Activated naive CD4-positive, alpha-beta T cell treated with anti-CD3 and anti-CD28 coated beads, Interleukin-2, amount 50 U/mL, for 16 hours (primary cell): ENCODE measurements around the gene CSH1.
"Not testable (repeated sequence)": the region's sequence is repeated elsewhere in the genome, so short reads cannot be mapped to it uniquely, and the experiment has no call there.

Experiments used
- DNase-seq: peaks from one replicate; pipeline ENCODE4 v3.0.0-alpha.2; 2020

Gene CSH1

DNA sequence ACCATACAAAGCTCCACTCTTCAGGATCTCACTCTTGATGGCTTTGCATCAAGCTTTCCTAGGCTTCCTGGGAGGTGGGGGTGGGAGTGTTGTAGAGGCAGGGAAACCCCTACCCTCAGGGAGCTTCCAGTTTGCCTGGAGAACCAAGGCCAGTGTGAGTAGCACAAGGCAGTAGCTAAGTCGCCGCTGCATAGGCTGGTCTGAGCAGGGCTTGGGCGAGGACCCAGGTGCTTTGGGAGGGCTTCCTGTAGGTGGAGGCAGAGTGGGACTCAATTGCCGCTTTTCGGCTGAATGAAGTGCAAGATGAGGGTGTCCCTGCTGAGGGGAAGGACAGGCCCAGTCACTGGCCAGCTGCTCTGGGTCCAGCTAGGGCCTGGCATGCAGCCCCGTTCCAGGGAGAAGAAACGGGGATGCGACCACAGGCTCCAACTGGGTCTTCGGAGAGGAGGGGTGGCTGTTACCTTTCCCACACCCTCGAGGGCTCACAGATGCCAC, 31.8 kb upstream of the CSH1 start:
- no peak for DNase-seq

DNA sequence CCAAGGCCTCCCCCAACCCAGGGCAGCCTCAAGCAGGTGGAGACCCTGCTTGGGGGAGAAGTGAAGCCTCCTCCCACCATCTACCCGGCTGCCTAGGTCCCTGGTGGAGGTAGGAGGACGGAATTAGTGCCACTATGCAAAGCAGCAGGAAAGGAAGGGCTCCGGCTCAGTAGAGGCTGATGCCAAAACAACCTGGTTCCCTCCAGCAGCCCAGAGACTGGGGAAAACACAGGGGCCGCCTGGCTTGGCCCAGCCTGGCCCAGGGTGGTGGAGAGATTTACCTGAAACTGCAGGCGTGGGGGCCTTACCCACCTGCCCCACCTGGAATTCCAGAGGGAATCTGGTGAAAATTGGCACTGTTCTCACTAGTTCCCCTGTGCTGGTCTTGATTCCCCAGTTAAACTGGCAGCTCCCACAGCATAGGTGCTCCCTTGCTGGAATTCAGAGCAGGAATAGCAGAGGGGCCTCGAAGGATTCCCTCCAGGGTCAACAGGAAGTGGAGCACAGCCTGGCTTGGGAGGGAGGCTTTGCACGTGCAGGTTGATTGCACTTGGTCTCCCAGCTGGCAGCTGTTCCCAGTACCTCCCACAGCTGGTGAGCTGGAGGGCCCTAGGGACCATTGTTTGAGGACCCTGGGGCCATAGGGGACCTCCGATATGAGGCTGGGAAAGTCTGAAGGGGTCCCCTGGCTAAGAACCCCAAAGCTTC, 31.2 kb upstream of the CSH1 start:
- DNase-seq = no peak

DNA sequence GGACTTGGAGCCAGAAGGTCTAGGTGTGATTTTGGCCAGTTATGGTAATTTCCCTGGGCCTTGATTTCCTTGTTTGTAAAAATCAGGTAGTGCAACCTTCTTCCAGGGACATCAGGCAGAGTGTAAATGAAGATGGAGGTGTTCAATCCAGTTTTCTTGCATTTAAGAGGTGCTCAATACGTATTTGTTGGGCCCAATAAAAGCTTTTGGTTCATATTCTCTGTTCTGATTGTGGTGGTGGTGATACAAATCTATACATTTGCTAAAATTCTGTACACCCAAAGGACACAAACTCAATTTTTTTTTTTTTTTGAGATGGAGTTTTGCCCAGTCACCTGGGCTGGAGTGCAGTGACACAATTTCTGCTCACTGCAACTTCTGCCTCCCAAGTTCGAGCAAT, 29.8 kb upstream of the CSH1 start:
- no peak for DNase-seq

DNA sequence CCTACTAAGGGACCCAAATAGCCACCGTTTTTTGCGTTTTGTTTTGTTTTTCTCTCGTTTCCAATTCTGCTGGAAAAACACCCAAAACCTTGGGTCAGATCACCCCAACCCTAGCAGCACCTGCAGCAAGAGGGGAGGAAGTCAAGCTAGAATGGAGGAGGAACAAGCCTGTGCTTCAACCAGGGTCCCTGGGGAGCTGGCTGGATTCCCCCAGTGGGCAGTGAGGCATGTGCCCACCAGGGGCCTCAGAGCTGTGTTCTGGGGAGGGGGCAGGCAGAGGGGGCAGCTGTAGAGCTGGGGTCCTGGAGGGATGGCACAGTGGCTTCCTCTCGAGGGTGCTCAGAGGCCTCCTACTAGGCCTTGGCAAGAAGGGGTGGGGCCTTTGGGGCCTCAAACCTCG, 29.2 kb upstream of the CSH1 start:
- no peak for DNase-seq

DNA sequence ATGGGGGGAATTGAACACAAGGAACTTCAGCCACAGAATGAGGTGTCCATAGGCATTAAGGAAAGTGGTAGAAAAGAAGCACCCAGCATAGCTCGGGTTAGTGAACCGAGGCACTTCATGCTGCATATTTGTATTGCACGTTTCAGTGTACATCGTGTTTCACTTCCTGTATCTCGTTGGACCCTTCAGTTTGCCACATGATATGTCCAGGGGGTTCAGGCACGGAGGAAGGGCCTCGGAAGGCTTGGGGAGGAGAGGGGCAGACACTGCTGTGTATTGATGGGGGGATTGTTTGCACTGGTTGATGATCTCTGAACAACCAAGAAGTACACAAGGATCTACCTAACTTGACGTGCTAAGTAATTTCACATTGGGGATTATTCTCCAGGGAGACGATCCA, 26.0 kb upstream of the CSH1 start:
- not testable (repeated sequence) for DNase-seq

DNA sequence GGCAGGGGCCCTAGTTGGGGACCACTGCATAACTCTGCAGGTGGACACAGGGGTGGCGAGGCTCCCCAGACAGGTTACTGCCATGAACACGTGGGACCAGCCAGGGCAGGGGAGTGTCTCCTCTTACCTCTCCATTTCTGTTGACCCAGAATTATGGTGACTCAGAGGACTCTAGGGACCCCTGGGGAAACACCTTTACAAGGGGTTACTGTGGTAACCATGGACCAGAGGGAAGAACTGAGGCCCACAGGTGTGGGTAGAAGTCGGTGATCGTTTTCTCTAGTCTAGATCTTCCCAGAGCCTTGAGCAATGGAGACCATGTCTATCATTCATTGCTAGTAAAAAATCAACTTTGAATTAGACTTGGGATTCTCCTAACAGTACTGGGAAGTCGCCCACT, 24.4 kb upstream of the CSH1 start:
- not testable (repeated sequence) for DNase-seq

DNA sequence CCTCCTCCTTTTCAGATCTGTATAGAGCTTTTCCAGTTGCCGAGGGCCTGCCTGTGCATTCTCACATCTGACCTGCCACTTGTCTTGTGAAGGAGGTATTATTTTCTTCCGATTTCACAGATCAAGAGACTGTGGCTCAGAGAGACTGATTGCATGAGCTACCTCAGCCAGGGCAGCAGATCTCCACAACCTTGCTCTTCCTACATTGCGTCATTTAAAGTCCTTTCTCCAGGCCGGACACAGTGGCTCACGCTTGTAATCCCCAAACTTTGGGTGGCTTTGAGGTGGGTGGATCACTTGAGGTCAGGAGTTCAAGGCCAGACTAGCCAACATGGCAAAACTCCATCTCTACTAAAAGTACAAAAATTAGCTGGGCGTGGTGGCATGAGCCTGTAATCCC, 23.7 kb upstream of the CSH1 start:
- DNase-seq = not testable (repeated sequence)

DNA sequence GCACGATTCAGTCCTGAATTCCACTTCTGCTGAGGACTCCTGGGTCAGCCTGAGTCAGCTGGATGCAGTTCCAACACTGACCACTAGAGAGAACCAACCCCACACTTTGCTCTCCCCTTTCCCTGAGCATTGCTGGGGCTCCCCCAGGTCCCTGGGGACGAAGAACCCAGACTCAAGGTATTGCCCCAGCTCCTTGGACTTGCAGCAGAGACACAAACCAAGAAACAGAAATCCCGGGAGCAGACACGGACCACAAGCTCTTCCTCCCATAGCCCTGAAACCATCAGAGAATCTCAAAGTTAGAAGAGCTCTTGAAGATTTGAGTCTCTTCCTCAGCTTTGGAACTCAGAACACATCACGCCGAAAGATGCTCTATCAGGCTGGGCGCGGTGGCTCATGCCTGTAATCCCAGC, 22.9 kb upstream of the CSH1 start:
- peak; percentile 68 for DNase-seq

DNA sequence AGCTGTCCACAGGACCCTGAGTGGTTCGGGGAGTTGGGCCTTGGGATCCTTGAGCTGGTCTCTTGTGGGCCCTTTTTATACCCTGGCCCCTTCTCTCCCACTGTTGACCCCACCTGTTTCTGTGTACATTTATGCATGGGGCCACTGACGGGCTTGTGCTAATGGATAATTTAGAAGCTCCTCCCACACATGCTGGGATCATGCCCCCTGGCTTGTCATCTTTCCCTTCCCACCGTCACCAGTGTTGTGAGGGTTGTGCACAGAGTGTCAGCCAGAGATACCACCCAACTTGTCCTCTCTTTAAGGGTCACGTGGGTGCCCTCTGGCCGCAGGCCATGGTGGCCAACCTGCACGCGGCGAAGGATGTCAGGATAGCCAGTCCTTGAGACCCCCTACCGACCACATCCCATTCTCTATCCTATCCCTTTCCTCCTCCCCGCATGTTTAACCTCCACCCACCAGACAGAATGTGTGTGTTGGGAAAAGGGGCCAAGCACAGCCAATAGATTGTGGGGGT, 22.5 kb upstream of the CSH1 start, which contains the start of gene GH1:
TSS of gene GH1 (minus strand) at position 51 of the 517 bp plus-strand sequence. CDS start 63 bp downstream, outside the sequence.
- not testable (repeated sequence) for DNase-seq

DNA sequence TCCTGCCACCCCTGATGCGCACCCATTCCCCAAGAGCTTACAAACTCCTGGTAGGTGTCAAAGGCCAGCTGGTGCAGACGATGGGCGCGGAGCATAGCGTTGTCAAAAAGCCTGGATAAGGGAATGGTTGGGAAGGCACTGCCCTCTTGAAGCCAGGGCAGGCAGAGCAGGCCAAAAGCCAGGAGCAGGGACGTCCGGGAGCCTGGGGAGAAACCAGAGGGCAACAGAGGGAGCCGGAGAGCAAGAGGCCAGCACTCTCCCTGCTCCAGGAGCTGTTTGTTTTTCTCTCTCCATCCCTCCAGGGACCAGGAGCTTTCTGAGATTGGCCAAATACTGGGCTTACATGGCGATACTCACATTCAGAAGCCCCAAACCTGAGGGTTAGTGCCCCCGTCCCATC, 21.9 kb upstream of the CSH1 start:
- no peak for DNase-seq

DNA sequence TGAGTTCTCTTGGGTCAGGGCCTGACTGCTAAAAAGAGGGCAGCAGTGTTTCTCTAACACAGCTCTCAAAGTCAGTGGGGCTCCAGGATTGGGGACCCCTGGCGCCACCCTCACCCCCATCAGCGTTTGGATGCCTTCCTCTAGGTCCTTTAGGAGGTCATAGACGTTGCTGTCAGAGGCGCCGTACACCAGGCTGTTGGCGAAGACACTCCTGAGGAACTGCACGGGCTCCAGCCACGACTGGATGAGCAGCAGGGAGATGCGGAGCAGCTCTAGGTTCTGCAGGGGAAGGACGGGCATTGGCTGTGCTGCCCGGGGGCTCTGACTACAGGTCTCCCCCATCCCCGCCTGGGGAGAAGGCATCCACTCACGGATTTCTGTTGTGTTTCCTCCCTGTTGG, 21.3 kb upstream of the CSH1 start:
- DNase-seq = no peak

DNA sequence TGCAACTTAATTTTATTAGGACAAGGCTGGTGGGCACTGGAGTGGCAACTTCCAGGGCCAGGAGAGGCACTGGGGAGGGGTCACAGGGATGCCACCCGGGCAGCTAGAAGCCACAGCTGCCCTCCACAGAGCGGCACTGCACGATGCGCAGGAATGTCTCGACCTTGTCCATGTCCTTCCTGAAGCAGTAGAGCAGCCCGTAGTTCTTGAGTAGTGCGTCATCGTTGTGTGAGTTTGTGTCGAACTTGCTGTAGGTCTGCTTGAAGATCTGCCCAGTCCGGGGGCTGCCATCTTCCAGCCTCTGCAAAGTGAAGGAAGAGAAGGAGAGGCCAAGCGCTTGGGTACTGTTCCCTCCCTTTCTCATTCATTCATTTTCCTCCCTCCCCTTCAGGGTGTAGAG, 20.8 kb upstream of the CSH1 start:
- not testable (repeated sequence) for DNase-seq

DNA sequence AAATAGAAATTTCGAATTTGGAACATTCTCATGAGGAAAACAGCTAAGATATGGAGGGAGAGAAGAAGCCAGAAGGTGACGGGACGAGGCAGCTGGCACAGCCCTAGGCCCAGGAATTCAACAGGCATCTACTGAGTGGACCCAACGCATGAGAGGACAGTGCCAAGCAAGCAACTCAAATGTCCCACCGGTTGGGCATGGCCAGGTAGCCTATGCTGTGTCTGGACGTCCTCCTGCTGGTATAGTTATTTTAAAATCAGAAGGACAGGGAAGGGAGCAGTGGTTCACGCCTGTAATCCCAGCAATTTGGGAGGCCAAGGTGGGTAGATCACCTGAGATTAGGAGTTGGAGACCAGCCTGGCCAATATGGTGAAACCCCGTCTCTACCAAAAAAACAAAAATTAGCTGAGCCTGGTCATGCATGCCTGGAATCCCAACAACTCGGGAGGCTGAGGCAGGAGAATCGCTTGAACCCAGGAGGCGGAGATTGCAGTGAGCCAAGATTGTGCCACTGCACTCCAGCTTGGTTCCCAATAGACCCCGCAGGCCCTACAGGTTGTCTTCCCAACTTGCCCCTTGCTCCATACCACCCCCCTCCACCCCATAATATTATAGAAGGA, 20.3 kb upstream of the CSH1 start:
- no peak for DNase-seq

DNA sequence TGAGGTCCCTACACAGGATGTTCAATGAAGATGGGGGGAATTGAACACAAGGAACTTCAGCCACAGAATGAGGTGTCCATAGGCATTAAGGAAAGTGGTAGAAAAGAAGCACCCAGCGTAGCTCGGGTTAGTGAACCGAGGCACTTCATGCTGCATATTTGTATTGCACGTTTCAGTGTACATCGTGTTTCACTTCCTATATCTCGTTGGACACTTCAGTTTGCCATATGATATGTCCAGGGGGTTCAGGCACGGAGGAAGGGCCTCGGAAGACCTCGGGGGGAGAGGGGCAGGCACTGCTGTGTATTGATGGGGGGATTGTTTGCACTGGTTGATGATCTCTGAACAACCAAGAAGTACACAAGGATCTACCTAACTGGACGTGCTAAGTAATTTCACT, 19.4 kb upstream of the CSH1 start:
- not testable (repeated sequence) for DNase-seq

DNA sequence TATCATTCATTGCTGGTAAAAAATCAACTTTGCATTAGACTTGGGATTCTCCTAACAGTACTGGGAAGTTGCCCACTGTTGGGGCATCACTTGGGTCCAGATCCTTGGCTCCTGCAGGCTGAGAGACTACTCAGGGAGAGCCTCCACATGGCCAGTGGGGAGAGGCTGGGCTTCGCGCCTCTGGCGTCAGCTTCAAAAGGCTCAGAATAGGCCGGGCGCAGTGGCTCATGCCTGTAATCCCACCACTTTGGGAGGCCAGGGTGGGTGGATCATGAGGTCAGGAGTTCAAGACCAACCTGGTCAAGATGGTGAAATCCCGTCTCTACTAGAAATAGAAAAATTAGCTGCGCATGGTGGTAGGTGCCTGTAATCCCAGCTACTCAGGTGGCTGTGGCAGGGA, 18.1 kb upstream of the CSH1 start:
- DNase-seq = no peak

DNA sequence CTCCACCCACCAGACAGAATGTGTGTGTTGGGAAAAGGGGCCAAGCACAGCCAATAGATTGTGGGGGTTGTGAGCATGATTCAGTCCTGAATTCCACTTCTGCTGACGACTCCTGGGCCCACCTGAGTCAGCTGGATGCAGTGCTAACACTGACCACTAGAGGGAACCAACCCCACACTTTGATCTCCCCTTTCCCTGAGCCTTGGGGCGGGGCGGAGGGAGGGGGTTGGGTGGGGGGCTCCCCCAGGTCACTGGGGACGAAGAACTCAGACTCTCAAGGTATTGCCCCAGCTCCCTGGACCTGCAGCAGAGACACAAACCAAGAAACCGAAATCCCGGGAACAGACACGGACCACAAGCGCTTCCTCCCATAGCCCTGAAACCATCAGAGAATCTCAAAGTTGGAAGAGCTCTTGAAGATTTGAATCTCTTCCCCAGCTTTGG, 15.3 kb upstream of the CSH1 start:
- DNase-seq = peak; percentile 63

DNA sequence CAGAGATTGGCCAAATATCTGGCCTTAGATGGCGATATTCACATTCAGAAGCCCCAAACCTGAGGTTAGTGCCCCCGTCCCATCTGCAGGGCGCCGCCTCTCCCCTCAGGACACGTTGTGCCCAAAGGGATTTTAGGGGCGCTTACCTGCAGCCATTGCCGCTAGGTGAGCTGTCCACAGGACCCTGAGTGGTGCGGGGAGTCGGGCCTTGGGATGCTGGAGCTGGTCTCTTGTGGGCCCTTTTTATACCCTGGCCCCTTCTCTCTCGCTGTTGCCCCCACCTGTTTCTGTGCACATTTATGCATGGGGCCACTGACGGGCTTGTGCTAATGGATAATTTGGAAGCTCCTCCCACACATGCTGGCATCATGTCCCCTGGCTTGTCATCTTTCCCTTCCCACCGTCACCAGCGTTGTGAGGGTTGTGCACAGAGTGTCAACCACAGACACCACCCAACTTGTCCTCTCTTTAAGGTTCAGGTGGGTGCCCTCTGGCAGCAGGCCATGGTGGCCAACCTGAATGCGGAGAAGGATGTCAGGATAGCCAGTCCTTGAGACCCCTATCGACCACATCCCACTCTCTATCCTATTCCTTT, 14.8 kb upstream of the CSH1 start, which contains the start of gene CSHL1:
TSS of gene CSHL1 (minus strand) at position 218 of the 595 bp plus-strand sequence. CDS start at position 156, 62 bp downstream.
- no peak for DNase-seq

DNA sequence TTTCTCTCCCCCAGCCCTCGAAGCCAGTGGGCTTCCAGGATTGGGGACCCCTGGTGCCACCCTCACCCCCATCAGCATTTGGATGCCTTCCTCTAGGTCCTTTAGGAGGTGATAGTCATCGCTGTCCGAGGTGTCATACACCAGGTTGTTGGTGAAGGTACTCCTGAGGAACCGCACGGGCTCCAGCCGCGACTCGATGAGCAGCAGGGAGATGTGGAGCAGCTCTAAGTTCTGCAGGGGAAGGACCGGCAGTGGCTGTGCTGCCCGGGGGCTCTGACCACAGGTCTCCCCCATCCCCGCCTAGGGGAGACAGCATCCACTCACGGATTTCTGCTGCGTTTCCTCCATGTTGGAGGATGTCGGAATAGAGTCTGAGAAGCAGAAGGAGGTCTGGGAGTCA, 13.7 kb upstream of the CSH1 start:
- DNase-seq = no peak

DNA sequence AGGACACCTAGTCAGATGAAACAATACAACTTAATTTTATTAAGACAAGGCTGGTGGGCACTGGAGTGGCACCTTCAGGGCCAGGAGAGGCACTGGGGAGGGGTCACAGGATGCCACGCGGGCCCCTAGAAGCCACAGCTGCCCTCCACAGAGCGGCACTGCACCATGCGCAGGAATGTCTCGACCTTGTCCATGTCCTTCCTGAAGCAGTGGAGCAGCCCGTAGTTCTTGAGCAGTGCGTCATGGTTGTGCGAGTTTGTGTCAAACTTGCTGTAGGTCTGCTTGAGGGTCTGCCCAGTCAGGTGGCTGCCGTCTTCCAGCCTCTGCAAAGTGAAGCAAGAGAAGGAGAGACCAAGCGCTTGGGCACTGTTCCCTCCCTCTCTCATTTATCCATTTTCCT, 13.2 kb upstream of the CSH1 start:
- not testable (repeated sequence) for DNase-seq

DNA sequence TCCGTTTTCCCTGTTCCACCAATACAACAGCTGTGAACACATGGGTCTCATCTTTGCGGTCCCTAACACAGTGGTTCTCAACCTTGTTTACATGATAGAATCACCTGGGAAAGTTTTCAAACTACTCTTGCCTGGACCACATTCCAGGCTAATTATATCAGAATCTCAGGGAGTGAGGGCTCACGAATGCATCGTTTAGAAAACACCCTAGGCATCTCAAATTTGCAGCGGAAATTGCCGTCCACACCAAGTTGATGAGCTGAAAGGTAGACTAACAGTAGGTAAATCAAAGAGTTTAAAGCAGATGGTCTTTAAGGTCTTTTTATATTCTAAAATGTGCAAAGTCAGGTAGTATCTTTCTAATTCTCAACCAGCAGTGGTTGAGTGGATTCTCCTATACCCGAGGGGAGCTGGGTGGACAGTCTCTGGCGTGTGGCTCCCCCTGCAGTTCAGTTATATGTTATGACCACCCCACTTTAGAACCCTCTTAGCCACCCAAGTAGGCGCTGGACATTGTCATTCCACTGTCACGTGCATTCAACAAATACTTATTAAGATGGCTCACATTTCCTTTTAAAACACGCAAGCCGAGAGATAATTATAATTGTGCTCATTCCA, 10.9 kb upstream of the CSH1 start:
- DNase-seq = not testable (repeated sequence)

DNA sequence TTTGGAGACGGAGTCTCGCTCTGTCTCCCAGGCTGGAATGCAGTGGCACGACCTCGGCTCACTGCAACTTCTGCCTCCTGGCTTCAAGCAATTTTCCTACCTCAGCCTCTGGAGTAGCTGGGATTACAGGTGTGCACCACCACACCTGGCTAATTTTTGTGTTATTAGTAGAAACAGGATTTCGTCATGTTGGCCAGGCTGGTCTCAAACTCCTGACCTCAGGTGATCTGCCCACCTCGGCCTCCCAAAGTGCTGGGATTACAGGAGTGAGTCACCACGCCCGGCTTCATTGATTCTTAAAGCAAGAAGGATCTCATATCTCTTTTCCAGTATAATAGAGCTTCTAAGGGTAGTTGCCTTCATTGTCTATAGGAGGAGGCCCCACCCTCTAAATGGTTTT, 8.4 kb upstream of the CSH1 start:
- DNase-seq = not testable (repeated sequence)

DNA sequence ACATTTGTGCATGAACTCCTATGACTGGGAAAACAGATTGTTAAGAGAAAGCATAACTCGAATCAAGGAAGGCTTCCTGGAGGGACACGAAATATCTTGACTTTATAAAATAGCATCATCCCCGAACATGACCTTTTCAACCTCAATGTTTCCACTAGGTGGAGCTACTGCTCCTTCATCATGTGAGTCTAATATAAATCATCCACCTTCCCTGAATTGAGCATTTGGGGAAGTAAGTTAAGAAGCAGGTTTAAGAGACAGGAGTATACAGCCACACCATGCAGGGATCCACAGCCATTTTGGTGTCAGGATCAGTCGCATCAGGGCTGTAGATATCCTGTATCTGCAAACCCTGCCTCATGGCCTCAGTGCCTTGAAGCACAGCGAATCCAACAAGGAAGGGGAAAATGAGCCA, 7.4 kb upstream of the CSH1 start:
- not testable (repeated sequence) for DNase-seq

DNA sequence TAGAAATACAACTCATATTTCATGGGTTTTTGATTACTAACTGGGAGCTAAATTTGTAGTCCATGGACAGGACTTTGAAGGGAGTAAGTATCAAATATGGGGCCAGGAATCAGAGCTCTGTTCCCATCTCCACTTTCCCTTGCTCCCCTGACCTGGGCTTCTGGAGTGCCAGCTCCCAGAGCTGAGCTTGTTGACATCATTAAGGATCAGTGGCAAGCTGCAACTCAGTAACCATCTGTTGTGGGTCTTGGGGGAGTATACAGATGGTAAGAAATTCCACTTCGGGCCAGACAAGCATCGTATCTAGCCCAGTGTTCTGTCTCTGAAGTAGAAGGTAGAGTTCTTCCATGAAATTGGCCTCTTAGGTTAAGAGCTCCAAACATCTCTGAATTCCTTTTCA, 5.6 kb upstream of the CSH1 start:
- not testable (repeated sequence) for DNase-seq
